ENCODE measurements around the gene AIRE. TPM values are rescaled to one million over a fixed set of nuclear protein-coding genes. Genes with fewer than 3 reads are reported as not detected.

The AIRE gene
- total RNA-seq, 1 experiment from 2014 or later, result 0.17 TPM

DNA sequence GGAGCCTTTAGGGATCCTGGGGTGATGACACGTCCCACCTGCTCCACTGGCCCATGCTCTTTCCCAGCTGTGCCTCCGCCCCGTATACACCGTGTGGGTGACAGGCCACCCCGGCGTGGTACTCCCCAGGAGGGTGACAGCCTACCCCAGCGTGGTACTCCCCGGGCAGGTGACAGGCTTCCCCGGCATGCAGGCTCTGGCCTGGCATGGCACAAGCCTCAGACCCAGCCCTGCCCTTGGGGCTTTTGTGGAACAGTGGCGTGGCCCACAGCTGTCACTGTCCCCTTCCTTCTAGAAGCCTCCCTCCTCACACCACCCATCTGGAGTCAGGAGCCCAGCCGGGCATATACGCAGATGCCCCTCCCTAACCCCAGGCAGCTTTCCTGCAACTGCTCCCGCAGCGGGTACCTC is 9.5 kb downstream of the AIRE start:
- H2BK20ac ChIP-seq (ENCODE audit: low read depth, low read length, poor library complexity, severe bottlenecking), result no peak overlapping the region
- no peak overlapping the region for H2BK120ac ChIP-seq (ENCODE audit: low read depth, low read length, poor library complexity, severe bottlenecking)
- H3K27me3 Mint-ChIP-seq (ENCODE audit: low read depth), result peaks cover 11% of the 10 kb centered on the region
- no peaks in the 10 kb centered on the region for H3K36me3 Mint-ChIP-seq (ENCODE audit: insufficient read depth in 1 of 3, low read depth in 3 of 3)
- no peak overlapping the region for H2BK5ac ChIP-seq (ENCODE audit: insufficient read length, low read length)
- no peaks in the 10 kb centered on the region for H3K9me3 ChIP-seq (ENCODE audit: control insufficient read depth, low read depth, low read length)
- H3K23ac ChIP-seq (ENCODE audit: insufficient read length, low read depth, low read length), result no peak overlapping the region
- H3K14ac ChIP-seq (ENCODE audit: insufficient read depth, low read length), result no peak overlapping the region
- no peak overlapping the region for H3K27ac ChIP-seq (ENCODE audit: insufficient read length, low read depth, low read length)
- WGBS (ENCODE audit: extremely low coverage, insufficient read length, low lambda C conversion rate), result no CpG with 5 or more reads among the region's 14 CpGs
- H3K27ac Mint-ChIP-seq, result no peak overlapping the region
- H4K5ac ChIP-seq (ENCODE audit: insufficient read length, low read depth, low read length), result no peak overlapping the region
- no peak overlapping the region for H2BK12ac ChIP-seq (ENCODE audit: insufficient read length, low read depth, low read length)
- no peak overlapping the region for H2AFZ ChIP-seq (ENCODE audit: low read length)
- no peak overlapping the region for H3K9ac ChIP-seq (ENCODE audit: extremely low read depth, insufficient read length, low read length)
- no peak for TF ChIP-seq CTCF (conservative IDR thresholded peaks at IDR 0.05)
- H3K4ac ChIP-seq (ENCODE audit: low read depth, low read length), result no peak overlapping the region
- H4K8ac ChIP-seq (replicated peaks; ENCODE audit: insufficient read length, low read depth, low read length), result no peak overlapping the region
- H3K4me2 ChIP-seq (ENCODE audit: insufficient read depth, insufficient read length, low read length), result no peak overlapping the region
- no peaks in the 10 kb centered on the region for H3K79me1 ChIP-seq (ENCODE audit: insufficient read depth, low read depth, low read length, poor library complexity, severe bottlenecking)
- no peak for DNase-seq
- H3K18ac ChIP-seq (ENCODE audit: insufficient read length, low read depth, low read length), result no peak overlapping the region
- H3K4me1 Mint-ChIP-seq, result peaks cover 4 to 10% of the 10 kb centered on the region in 2 experiments
- H4K91ac ChIP-seq (ENCODE audit: insufficient read length, low read depth, low read length), result no peak overlapping the region
- H3K23me2 ChIP-seq (ENCODE audit: insufficient read length, low read depth, low read length, poor library complexity, severe bottlenecking), result no peaks in the 10 kb centered on the region
- H2BK15ac ChIP-seq (ENCODE audit: low read depth, low read length), result no peak overlapping the region
- no peaks in the 10 kb centered on the region for H3K27me3 ChIP-seq (ENCODE audit: insufficient read depth, low read length)
- no peak overlapping the region for H2AK5ac ChIP-seq (ENCODE audit: insufficient read length, low read length)
- no peaks in the 10 kb centered on the region; the same call in 1 of the 2 replicates for H3K4me1 ChIP-seq (ENCODE audit: insufficient read depth, low read length)
- H4K20me1 ChIP-seq (ENCODE audit: control insufficient read depth, insufficient read depth, insufficient read length), result no peaks in the 10 kb centered on the region
- H3K9me3 Mint-ChIP-seq, result no peaks in the 10 kb centered on the region
- H3T11ph ChIP-seq (ENCODE audit: low read length), result no peak overlapping the region
- H3K4me3 Mint-ChIP-seq, result no peak overlapping the region
- no peak overlapping the region for H3K56ac ChIP-seq (ENCODE audit: insufficient read length, low read depth, low read length)
- H3K79me2 ChIP-seq (ENCODE audit: insufficient read depth, low read length), result no peaks in the 10 kb centered on the region
